Endothelial cell of hepatic sinusoid (primary cell): ENCODE results near the gene LMAN2.

Experiments
- in situ Hi-C: cut with HindIII; loops from 2 replicates; pipeline ENCODE4 v1.10.0; 2017; ENCODE audit warnings: low sequenced_read_pairs

The LMAN2 gene

DNA sequence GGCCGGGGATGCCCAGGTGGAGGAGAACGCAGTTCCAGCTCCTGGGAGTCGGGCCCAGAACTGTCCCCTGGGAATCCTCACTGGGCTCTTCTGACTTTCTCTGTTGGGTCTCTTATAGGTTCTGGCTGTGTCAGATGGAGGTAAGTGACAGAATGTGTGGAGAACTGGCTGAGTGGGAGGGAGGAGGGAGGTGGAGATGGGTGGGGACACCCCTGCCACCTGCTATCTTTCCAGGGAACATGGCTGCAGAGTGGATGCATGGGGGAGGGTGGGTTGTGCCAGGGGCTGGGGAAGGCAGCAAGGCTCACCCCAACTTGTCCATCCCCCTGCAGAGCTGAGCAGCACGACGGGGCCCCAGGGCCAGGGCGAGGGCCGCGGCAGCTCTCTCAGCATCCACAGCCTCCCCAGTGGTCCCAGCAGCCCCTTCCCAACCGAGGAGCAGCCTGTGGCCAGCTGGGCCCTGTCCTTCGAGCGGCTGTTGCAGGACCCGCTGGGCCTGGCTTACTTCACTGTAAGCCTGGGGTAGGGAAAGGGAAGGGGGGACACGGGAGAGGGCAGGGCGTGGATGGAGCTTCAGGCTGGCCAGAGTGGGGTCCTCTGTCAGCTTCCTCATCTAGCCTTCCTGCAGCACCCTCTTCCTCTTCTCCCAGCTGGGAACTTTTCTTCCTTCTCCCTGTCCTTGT is 14.5 kb upstream of the LMAN2 start:
- in situ Hi-C loops, result no loop called here

DNA sequence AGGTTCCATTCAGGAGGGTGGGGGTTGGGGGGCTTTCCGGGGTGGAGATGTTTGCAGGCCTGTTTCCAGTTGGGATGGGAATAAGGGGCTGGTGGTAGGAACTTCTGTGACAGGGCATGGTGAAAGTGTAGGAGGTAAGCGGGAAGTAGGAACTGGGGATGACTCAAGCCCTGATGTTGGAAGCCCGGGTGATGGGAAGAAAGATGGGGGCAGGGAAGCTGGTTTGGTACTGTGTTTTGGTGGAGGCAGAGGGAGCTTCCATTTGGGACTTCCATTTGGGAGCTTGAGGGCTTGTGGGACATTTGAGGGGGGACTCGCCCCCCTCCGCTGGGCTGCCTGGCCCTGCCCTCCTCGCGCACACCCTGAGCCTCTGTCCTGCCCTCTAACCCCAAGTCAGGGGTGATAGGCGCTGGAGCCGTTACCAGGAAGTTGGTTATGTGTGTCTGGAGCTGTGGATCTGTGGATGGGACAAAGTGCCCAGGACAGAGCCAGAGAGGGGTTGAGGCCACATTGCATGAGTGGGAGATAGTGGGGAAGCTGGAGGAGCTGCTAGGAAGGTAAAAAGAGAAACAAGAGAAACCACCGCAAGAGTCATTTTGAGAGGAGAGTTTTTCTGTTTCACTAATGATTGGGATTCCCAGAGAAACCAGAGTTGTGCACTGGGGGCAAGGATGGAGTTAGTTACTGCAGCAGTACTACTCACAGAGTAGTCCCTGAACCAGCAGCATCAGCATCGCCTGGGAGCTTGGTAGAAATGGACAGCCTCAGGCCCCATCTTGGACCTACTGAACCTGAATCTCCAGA is 12.9 kb upstream of the LMAN2 start:
- in situ Hi-C loops, result loop anchor here (5.0 kb wide), 2 partner anchors 37 to 43 kb away; partner anchors contain the start of gene F12

DNA sequence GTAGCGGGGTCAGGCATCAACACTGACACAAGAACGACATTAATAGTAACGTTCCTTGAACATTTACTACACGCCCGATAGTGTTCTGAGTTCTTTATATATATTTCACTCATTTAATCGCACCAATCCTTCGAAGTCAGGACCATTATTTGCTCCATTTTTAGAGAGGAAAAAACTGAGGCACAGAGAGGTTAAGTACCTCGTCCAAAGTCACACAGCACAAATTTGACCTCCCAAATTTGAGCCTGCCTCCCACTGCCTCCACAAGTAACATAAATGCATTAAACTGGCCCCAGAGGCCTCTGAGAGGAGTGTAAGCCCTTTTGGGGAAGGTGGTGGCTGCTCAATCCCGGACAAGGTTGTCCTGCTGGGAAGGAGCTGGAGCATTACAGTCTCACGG is 12.1 kb upstream of the LMAN2 start:
- in situ Hi-C loops, result loop anchor here (5.0 kb wide), 2 partner anchors 36 to 44 kb away; partner anchors contain the start of gene F12

DNA sequence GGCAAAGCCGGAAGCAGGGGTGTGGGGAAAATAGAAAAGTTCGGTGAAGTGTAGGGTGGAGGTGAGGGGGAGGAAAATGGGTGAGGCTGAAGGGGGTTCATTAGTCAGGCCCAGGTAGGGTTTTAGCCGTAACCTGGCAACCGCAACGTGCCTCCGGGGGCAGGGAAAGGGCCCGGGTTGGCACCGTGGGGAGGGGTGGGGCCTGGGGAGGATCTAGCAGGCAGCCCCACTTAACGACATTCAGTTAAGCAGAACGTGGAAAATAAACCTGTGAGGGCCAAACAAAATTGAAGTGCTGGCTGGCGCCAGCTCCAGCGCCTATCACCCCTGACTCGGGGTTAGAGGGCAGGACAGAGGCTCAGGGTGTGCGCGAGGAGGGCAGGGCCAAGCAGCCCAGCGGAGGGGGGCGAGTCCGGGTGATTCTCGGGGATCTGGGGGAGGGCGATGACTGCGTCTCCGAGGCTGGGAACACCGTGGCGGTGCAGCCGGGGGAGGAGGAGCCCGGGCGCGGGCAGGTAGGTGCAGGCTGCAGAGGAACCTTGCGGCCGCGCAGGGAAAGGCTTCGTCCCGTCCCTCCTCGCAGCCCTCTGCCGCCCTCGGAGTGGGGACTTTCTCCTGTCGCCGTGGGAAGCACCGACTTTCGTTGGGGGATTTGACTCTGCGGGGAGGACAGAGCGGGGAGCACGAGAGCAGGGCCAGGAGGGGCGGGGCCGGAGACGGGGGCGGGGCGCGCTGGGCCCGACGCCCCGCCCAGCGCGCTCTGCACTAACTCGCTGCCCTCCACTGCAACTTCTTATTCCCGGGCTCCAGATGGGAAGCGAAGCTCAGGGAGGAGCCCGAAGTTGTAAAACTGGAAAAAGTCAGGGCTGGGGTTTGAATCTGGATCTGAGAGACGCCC is 11.4 kb upstream of the LMAN2 start:
- in situ Hi-C loops, result loop anchor here (5.0 kb wide), 2 partner anchors 36 to 44 kb away; partner anchors contain the start of gene F12

DNA sequence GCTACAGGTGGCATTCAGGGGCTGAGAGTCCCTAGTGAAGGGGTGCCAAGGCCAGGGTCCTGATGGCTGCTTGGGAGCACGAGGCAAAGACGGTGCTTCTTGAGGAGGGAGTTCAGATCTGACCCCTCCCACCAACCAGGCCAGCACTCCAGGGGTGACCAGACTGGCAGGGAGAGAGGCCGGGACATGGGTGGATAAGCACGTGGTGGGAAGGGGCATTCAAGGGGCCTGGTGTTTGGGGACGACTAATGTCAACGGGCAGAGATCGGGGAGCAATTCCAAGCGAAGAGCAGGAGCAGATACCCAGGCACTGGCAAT is 10.8 kb upstream of the LMAN2 start:
- in situ Hi-C loops, result loop anchor here (5.0 kb wide), 2 partner anchors 35 to 45 kb away; partner anchors contain the start of gene F12

DNA sequence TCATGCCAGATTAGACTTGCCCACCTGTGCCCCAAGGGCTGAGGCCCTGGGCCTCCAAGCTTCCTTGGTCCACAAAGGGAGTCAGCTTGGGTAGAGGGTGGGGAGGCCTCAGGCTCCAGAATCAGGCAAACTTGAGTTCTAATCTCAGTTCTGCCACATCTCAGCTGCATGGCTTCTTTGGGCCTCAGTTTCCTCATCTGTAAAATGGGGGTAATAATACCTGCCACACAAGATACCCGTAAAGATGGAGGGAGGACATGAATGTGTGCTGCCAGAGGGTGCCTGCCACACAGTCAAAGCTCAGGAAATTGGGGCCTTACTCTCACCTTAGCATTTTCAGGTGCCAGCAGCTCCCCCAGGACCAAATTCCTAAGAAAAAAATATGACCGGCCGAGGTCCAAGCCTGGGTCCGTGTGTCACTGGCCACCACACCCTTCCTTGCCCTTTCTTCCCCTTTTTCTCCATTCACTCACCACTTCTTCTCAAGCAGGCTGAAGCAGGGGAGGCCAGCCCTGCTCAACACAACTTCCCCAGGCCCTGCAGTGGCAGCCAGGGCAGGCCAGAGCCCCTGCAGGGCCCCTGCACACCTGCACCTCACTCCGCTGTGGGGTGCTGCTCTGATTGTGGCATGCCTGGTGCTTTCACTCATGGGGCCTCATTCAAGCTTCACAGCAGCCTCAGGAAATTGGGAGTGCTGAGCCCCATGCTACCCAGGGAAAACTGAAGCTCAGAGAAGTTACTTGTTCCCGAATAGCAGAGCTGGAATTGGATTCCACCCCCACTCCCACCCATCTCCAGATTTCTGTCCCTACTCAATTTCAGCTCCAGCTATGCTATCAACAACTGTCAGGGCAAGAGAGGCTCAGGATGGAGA is 10.2 kb upstream of the LMAN2 start:
- in situ Hi-C loops, result loop anchor here (5.0 kb wide), 2 partner anchors 34 to 46 kb away; partner anchors contain the start of gene F12

DNA sequence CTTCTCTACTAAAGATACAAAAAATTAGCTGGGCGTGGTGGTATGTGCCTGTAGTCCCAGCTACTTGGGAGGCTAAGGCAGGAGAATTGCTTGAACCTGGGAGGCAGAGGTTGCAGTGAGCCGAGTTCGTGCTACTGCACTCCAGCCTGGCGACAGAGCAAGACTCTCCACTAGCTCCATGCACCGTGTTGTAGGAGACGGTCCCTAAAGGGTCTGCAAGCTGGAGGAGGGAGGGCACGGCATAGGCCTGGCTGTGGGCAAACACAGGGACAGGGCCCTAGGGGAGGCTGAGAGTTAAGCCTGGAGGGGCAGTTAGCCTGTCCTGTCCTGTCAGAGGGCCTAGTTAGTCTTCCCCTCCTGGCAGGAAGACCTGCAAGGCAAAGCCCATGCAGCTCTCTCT is 9.3 kb upstream of the LMAN2 start:
- in situ Hi-C loops, result loop anchor here (5.0 kb wide), 2 partner anchors 33 to 47 kb away; partner anchors contain the start of gene F12

DNA sequence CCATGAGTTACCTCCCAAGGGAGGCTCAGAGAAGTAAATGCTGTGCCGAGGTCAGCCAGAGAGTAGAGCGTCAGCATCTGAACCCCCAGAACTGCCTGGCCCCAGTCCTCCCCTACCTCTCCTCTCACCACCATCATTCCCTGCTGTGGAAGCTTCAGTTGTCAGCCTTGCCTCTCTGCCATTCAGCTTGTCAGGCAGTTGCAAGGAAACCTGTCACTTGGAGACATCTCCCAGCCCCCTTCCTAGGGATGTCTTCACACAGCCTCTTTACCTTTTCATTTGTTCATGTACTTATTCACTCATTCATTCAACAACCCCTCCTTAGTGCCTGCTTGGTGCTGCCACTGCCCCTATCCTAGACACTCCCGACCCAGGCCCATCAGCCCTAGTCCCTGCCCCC is 8.4 kb upstream of the LMAN2 start:
- in situ Hi-C loops, result loop anchor here (5.0 kb wide), 2 partner anchors 33 to 47 kb away; partner anchors contain the start of gene F12

DNA sequence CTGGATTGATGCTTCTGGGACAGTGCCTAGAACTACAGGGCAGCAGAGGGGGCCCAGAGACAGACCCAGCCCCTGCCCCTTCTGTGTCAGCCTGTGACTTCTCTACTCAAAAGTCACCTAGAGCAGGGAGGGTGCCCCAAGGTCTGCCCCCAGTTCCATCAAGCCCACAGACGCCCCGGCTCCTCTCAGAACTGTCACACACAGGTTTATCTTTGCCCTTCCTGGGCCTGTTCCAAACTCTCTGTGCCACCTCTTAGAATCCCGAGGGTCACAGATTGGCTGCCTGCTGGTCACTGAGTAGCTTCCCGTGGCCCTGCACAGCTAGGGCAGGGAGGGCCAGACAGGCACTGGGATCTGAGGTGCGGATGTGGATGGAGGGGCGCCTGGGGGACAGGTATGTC is 8.0 kb upstream of the LMAN2 start:
- in situ Hi-C loops, result no loop called here

DNA sequence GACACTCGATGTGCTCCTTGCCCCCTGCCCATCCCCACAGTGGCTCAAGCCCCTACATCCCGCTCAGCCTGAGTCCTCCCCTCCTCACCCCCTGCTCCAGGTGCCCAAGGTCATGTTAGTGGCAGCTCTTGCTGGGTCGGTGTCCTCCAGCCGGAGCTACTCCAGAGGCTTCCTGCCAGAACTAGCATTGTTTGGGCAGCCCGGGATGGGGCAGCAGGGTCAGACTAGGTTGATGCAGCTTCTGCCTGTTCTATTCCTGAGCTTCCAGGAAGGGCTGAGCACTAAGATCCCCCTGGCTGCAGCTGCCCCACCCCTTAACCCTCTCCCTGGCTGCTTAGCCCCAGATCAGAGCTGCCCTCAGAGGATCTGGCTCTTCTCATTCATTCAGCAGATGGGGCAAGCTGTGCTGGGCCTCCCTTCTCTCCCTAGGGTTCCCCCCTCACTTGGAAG is 6.9 kb upstream of the LMAN2 start:
- in situ Hi-C loops, result no loop called here

DNA sequence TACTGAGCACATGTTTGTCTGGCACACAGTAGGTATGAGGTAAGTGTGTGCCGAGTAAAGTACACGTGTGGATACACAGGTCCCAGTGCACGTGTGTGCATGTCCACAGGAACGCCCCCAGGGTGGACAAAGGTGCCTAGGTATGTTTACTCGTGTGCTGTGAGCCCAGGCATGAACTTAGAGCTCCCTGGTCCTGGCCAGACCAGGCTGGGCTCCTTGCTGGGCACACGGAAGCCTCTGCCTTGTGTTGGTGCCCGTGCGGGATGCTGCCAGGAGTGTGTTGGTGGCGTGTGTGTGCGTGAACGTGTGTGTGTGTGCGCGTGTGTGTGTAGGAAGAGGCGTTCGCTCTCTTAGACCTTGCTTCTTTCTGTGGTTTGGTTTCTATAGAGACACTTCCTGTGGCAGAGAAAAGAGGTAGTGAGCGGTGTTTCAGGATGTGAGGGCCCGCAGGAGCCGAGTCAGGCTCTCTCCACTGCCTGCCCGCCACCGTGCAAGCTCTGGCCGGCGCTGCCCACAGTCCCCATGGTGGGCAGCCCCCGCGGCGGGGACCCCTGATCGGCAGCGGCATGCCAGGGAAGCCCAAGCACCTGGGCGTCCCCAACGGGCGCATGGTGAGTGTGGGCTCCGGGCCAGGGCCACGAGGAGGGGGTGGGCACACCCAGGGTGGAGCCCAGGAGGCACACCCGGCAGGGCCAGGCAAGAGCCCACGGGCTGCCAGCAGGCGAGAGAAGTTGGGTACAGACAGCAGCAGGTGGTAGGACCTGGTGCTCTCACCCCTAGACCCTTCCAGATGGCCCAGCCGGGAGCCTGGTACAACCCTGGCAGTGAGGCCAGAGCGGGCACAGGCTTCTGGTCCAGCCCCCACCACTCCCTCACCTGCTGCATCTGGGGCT is 6.2 kb upstream of the LMAN2 start, which contains the start of gene RGS14:
RGS14 (plus strand) TSS at position 466 of the 893 bp plus-strand sequence; CDS start at position 567, 101 bp downstream.
- in situ Hi-C loops, result no loop called here

DNA sequence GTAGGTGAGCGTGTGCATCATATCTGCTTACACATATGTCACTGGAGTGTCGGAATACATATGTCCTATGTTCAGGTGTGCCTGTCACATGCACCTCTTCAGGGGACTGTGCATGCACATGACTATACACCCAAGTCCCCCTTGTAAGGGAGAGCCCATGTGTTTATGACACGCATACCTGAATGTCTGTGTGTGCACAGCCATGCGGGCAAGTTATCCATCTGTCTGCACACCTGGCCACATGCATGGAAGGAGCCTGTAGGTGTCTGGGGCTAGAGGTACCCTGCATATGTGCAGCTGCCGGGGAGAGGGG is 5.6 kb upstream of the LMAN2 start:
- in situ Hi-C loops, result no loop called here

DNA sequence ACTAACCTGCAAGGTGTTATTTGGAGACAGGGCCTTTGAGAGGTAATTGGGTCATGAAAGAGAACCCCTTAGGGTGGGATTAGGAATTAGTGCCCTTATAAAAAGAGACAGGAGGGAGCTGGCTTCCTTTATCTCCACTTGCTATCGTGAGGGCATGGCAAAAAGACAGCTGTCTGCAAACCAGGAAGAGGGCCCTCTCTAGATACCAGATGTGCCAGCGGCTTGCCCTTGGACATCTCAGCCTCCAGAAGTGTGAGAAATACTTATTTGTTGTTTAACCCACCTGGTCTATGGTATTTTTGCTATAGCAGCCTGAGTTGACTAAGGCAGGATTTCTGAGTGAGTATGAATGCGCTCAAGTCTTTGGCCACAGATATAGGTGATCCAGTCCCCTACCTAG is 5.3 kb upstream of the LMAN2 start:
- in situ Hi-C loops, result no loop called here

DNA sequence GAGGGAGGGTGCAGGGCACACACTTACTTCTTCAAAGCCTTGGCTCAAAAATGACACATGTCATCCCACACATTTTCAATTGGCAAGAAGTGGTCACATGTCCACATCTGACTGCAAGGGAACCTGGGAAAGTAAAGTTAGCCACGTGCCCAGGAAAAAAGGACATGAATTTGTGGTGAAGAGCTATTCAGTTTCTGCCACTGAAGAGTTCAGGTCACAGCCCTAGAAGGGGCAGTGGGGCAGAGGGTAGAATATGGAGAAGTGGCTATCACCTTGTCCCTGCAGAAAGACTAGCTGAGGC is 4.3 kb upstream of the LMAN2 start:
- in situ Hi-C loops, result no loop called here

DNA sequence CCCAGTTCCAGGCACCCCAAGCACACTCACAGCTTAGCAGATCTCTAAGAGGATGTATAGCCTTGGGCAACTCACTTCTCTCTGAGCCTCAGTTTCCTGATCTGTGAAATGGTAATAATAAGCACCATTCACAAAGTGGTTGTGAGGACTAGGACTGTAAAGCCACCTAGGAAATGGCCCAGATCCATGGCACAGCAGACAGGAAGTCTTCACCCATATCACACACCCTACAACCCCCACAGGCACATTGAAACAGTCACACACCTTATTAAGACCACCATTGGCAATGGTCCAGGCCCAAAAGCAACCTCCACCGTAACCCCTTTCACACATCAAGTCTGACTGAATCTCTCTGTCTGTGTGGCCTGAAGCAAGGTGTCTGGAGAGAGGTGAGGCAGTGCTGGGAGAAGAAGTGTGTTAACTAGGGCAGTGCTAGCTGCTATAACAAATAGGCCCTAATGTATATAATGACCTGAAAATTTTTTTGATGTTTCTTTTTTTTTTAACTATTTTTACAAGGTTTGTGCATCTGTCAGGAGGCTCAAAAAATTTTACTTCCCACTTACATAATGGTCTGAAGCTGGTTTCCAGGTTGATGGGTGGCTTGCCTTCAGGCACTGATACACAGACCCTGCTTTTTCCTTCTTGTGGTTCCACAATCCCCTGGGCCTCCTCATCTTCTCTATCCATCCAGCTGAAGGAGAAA is 3.8 kb upstream of the LMAN2 start:
- in situ Hi-C loops, result no loop called here

DNA sequence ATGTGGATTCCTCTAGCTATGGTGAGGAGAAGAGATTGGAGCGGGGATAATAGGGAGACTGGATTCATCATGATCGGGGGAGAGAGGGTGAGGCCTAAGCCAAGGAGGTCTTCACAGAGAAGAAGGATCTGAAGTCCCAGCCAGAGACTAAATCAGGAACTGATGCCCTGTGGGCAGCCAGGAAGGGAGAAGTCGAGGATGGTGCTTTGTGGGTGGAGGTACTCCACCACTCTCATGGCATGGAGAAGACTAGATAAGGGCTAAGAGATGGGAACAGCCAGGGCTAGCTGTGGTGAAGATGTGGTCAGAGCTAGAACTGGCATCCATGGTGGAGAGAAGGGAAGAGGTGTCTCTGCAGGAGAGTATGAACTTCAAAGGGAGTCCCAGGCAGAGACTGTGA is 3.2 kb upstream of the LMAN2 start:
- in situ Hi-C loops, result no loop called here

DNA sequence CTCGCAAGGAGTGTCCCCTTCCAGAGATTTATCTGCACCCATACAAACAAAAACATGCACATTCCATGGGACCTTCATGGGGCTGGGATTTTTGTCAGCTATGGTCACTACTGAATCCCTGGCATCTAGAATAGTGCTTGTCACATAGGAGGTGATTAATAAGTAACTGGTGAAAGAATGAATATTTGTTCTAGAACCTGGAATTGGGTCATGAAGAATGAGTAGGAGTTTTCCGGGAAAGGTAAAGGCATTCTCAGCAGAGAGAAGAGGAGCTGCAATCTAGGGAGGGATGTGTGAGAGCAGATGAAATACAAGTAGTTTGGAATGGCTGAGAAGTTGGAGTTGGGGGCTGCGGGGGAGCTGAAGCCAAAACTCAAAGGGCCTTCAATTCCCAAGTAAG is 2.8 kb upstream of the LMAN2 start:
- in situ Hi-C loops, result no loop called here

DNA sequence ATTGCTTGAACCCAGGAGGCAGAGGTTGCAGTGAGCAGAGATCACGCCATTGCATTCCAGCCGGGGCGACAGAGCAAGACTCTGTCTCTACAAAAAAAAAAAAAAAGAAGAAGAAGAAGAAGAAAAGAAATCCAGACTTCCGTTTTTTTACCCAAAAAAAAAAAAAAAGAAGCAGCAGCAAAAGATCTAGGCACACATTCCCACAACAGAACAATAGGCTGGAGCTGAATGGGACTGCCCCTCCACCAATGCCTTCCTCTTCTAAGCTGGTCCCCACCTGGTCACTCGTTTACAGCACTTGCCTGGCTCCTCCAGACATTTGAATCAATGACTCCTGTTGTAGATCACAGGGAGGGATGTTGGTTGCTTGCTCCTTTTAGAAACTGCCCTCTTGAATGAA is 1.6 kb upstream of the LMAN2 start:
- in situ Hi-C loops, result no loop called here
